ENCODE results near the gene IPCEF1. TPM values are rescaled to one million over a fixed set of nuclear protein-coding genes. Genes with fewer than 3 reads are reported as not detected.

IPCEF1 gene
- total RNA-seq, 2 experiments from 2014 or later: 17.3 to 18.8 TPM

- H3K4me3 Mint-ChIP-seq: peak overlapping the region; percentile 29
- no peaks in the 10 kb centered on the region for H3K27me3 Mint-ChIP-seq
- peaks cover 41% of the 10 kb centered on the region for H3K4me1 Mint-ChIP-seq
- peak overlapping the region; percentile 70 for H3K27ac Mint-ChIP-seq
- CTCF ChIA-PET: interaction anchor here (1.4 to 1.5 kb wide), 2 partner anchors 9 to 82 kb away, joined by 3 read pairs; no protein-coding TSS in a partner anchor
- ATAC-seq (peak; percentile 49), DNase-seq (no peak)
- H3K9me3 Mint-ChIP-seq (ENCODE audit: low read depth): no peaks in the 10 kb centered on the region
- peaks cover 24% of the 10 kb centered on the region for H3K36me3 Mint-ChIP-seq
These were observed 117.2 kb downstream of the IPCEF1 start for GRCh38 chr6:154239392-154239791.

DNA sequence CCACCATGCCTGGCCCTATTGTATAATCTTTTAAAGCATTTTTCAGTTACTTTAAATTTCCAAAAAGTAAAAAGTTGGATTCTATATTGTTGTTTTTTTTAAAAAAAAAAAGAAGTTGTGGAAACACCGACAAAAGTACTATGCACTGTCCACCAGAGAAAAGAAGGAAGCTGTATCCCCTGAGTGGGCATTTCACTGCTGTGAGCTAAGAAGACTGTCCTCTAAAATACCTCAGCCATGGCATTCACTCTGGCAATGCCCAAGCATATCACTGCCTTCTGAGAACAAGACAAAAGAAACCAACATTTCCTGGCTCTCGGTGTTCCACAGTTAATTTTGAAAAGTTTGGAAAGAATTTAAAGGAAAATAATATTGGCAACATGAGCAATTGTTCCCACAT is 117.8 kb downstream of the IPCEF1 start:
- Mint-ChIP-seq H3K27ac (no peak overlapping the region), H3K27me3 (no peaks in the 10 kb centered on the region), H3K36me3 (peaks cover 22% of the 10 kb centered on the region), H3K4me1 (peaks cover 41% of the 10 kb centered on the region), H3K4me3 (no peak overlapping the region), H3K9me3 (ENCODE audit: low read depth) (no peaks in the 10 kb centered on the region)
- DNase-seq (no peak), ATAC-seq (no peak)
- CTCF ChIA-PET: interaction anchor here (1.4 to 1.5 kb wide), 2 partner anchors 9 to 82 kb away, joined by 3 read pairs; no protein-coding TSS in a partner anchor

GRCh38 chr6:154236646-154237301 is 119.8 kb downstream of the IPCEF1 start:
- no peak overlapping the region for H3K4me3 Mint-ChIP-seq
- H3K4me1 Mint-ChIP-seq: peaks cover 39% of the 10 kb centered on the region
- H3K27ac Mint-ChIP-seq: no peak overlapping the region
- H3K36me3 Mint-ChIP-seq: peaks cover 8% of the 10 kb centered on the region
- DNase-seq (no peak), ATAC-seq (no peak)
- H3K27me3 Mint-ChIP-seq: no peaks in the 10 kb centered on the region
- H3K9me3 Mint-ChIP-seq (ENCODE audit: low read depth): no peaks in the 10 kb centered on the region
- CTCF ChIA-PET: interaction anchor here (0.9 to 2.7 kb wide), 3 partner anchors 9 to 41 kb away, joined by 4 to 14 read pairs (median 9); no protein-coding TSS in a partner anchor

DNA sequence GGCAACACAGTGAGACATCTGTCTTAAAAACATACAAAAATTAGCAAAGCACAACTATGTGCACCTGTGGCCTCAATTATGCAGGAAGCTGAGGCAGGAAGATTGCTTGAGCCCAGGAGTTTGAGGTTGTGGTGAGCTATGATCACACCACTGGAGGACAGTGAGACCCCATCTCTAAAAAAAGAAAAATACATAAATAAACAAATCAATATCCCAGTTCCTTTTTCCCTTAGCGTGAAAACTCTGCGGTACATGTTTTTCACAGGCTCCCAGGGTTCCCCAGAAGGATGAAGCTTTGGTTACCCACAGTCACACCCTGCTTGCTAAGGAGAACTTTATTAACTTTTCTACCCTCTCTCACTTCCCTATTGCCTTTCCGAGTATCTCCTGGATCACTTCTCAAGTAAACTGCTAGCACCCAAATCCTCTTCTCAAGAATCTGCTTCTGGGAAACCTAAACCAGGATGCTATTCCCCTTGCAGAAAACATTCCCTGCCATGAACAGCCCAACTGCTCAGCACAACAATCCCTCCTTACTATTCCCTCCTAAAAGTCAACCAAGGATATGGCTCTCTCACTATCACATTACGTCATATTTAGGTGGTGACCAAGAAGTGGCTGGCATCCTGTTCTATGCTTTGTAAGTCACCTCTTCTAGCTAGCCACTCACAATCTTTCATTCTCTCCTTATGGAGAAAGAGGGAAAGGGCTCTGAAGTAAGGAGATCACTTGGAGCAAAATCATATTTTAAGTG is 122.4 kb downstream of the IPCEF1 start:
- Mint-ChIP-seq H3K27me3 (no peaks in the 10 kb centered on the region), H3K27ac (peak overlapping the region; percentile 48), H3K36me3 (peaks cover 9% of the 10 kb centered on the region), H3K4me3 (peak overlapping the region; percentile 34), H3K4me1 (peaks cover 48% of the 10 kb centered on the region), H3K9me3 (ENCODE audit: low read depth) (no peaks in the 10 kb centered on the region)
- CTCF ChIA-PET: interaction anchor here (1.6 to 7.7 kb wide), 3 partner anchors 10 to 77 kb away, joined by 4 to 80 read pairs (median 6); no protein-coding TSS in a partner anchor
- DNase-seq (no peak), ATAC-seq (no peak)

DNA sequence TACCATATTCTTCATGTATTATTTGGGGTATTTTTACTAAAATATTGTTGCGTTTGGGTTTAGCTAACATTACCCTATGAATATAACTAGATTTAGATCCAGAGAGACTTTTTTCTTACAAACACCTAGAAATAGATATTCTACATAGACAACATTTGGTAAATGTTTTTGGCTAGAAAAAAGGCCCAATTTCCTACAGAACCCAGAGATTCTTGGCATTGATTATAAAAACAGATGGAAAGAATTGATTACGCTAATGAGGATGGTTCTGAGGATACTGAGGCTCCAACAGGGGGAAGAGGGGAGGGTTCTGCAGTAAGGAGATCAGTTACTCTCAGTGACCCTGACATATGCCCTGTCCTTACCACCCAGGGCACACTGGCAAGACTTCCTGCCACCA is 123.2 kb downstream of the IPCEF1 start:
- DNase-seq (no peak), ATAC-seq (no peak)
- H3K4me1 Mint-ChIP-seq: peaks cover 48% of the 10 kb centered on the region
- no peak overlapping the region for H3K4me3 Mint-ChIP-seq
- no peaks in the 10 kb centered on the region for H3K27me3 Mint-ChIP-seq
- CTCF ChIA-PET: interaction anchor here (1.6 to 7.7 kb wide), 4 partner anchors 9 to 76 kb away, joined by 4 to 80 read pairs (median 10); no protein-coding TSS in a partner anchor
- H3K9me3 Mint-ChIP-seq (ENCODE audit: low read depth): no peaks in the 10 kb centered on the region
- peak overlapping the region; percentile 48 for H3K27ac Mint-ChIP-seq
- peaks cover 12% of the 10 kb centered on the region for H3K36me3 Mint-ChIP-seq

- CTCF ChIA-PET: interaction anchor here (0.7 to 7.7 kb wide), 4 partner anchors 8 to 45 kb away, joined by 4 to 80 read pairs (median 8); no protein-coding TSS in a partner anchor
- peak overlapping the region; percentile 78 for H3K27ac Mint-ChIP-seq
- peaks cover 12% of the 10 kb centered on the region for H3K36me3 Mint-ChIP-seq
- DNase-seq: no peak
- H3K27me3 Mint-ChIP-seq: no peaks in the 10 kb centered on the region
- peaks cover 50% of the 10 kb centered on the region for H3K4me1 Mint-ChIP-seq
- H3K4me3 Mint-ChIP-seq: peak overlapping the region; percentile 62
- ATAC-seq: peak; percentile 57
- H3K9me3 Mint-ChIP-seq (ENCODE audit: low read depth): no peaks in the 10 kb centered on the region
These were observed 124.3 kb downstream of the IPCEF1 start for GRCh38 chr6:154232013-154232910.

DNA sequence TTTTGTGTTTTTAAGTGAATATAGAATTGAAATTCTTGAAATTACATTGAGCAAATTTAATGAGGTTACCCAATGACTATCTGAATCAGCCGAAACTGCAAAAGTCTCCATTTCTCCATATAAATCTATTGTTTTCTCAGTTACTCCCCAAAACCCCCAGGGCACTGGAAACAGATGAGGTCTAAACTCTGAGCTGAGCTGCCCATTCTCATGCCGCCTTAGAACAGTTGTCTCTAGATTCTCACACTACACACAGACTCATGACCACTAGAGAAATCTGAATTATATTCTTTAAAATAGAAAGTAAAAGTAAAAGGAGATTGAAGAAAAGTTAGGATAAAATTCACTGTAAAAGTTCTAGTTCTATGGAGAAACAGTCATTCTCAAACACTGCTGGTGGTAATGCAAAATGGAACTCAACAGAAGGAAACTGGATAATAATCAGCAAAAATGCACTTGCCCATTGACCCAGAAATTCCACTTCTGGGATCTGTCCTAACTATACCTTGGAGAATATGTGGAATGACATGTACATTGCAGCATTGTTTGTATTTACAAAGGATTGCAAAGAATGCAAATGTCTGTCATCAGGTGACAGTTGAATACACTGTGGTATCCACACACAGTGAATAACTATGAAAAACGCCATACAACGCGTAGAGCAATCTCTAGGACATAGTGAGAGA is 125.5 kb downstream of the IPCEF1 start:
- CTCF ChIA-PET: interaction anchor here (2.0 to 7.7 kb wide), 3 partner anchors 14 to 46 kb away, joined by 13 to 80 read pairs (median 13); no protein-coding TSS in a partner anchor
- Mint-ChIP-seq H3K27me3 (no peaks in the 10 kb centered on the region), H3K9me3 (ENCODE audit: low read depth) (no peaks in the 10 kb centered on the region), H3K36me3 (peaks cover 16% of the 10 kb centered on the region), H3K4me1 (peaks cover 55% of the 10 kb centered on the region), H3K27ac (peak overlapping the region; percentile 78), H3K4me3 (peak overlapping the region; percentile 62)
- ATAC-seq: peak; percentile 14
- no peak for DNase-seq

DNA sequence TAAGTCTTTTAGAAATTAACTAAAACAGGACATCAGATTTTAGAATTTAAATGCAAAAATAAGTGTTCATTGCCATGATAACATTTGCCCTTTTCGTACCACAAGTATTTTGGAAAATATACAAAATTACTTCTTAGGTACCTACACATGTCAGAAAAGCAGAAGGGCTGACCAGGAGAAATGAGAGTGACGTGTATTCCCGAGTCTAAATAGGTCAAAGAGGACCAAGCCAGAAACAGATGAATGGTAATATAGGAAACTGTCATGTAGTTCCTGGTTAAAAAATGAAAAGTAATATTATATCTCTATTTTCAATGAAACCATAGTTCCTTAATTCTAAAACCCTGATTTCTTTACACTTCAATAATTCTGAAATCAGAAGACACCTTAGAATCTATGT is 126.2 kb downstream of the IPCEF1 start:
- H3K27ac Mint-ChIP-seq: peak overlapping the region; percentile 90
- H3K9me3 Mint-ChIP-seq (ENCODE audit: low read depth): no peaks in the 10 kb centered on the region
- no peak for ATAC-seq
- peak overlapping the region; percentile 79 for H3K4me3 Mint-ChIP-seq
- CTCF ChIA-PET: interaction anchor here (2.0 to 7.7 kb wide), 2 partner anchors 15 to 47 kb away, joined by 13 to 80 read pairs; no protein-coding TSS in a partner anchor
- no peak for DNase-seq
- H3K27me3 Mint-ChIP-seq: no peaks in the 10 kb centered on the region
- peaks cover 59% of the 10 kb centered on the region for H3K4me1 Mint-ChIP-seq
- H3K36me3 Mint-ChIP-seq: peaks cover 20% of the 10 kb centered on the region

DNA sequence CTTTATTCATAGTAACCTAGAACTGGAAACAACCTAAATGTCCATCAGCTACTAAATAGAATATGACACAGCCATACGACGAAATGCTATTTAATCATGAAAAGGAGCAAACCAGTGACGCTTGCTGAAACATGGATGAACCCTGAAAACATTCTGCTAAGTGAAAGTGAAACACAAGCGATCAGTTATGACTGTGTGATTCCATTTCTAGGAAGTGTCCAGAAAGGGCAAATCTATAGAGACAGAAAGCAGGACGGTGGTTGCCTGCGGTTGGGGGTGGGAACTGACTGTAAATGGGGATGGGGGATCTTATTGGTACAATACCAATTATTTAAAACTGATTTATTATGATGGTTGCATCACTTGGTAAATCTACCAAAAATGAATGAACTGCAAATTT is 126.8 kb downstream of the IPCEF1 start:
- ATAC-seq (peak; percentile 86), DNase-seq (peak; percentile 86)
- H3K36me3 Mint-ChIP-seq: peaks cover 20% of the 10 kb centered on the region
- no peaks in the 10 kb centered on the region for H3K9me3 Mint-ChIP-seq (ENCODE audit: low read depth)
- H3K4me1 Mint-ChIP-seq: peaks cover 58% of the 10 kb centered on the region
- no peaks in the 10 kb centered on the region for H3K27me3 Mint-ChIP-seq
- H3K27ac Mint-ChIP-seq: peak overlapping the region; percentile 90
- CTCF ChIA-PET: interaction anchor here (2.0 to 7.7 kb wide), 2 partner anchors 15 to 47 kb away, joined by 13 to 80 read pairs; no protein-coding TSS in a partner anchor
- peak overlapping the region; percentile 79 for H3K4me3 Mint-ChIP-seq

GRCh38 chr6:154228521-154228905 is 128.1 kb downstream of the IPCEF1 start:
- no peaks in the 10 kb centered on the region for H3K9me3 Mint-ChIP-seq (ENCODE audit: low read depth)
- no peak for DNase-seq
- CTCF ChIA-PET: interaction anchor here (1.4 to 7.7 kb wide), 2 partner anchors 16 to 71 kb away, joined by 3 to 80 read pairs; no protein-coding TSS in a partner anchor
- no peaks in the 10 kb centered on the region for H3K27me3 Mint-ChIP-seq
- H3K4me1 Mint-ChIP-seq: peaks cover 46% of the 10 kb centered on the region
- no peak overlapping the region for H3K4me3 Mint-ChIP-seq
- H3K36me3 Mint-ChIP-seq: peaks cover 21% of the 10 kb centered on the region
- ATAC-seq: no peak
- H3K27ac Mint-ChIP-seq: no peak overlapping the region

- ATAC-seq (no peak), DNase-seq (no peak)
- H3K27ac Mint-ChIP-seq: no peak overlapping the region
- peaks cover 23% of the 10 kb centered on the region for H3K36me3 Mint-ChIP-seq
- H3K9me3 Mint-ChIP-seq (ENCODE audit: low read depth): no peaks in the 10 kb centered on the region
- H3K4me3 Mint-ChIP-seq: no peak overlapping the region
- CTCF ChIA-PET: interaction anchor here (1.4 to 7.7 kb wide), 3 partner anchors 11 to 71 kb away, joined by 3 to 80 read pairs (median 3); no protein-coding TSS in a partner anchor
- no peaks in the 10 kb centered on the region for H3K27me3 Mint-ChIP-seq
- peaks cover 44% of the 10 kb centered on the region for H3K4me1 Mint-ChIP-seq
These were observed 128.6 kb downstream of the IPCEF1 start for GRCh38 chr6:154227862-154228520.

DNA sequence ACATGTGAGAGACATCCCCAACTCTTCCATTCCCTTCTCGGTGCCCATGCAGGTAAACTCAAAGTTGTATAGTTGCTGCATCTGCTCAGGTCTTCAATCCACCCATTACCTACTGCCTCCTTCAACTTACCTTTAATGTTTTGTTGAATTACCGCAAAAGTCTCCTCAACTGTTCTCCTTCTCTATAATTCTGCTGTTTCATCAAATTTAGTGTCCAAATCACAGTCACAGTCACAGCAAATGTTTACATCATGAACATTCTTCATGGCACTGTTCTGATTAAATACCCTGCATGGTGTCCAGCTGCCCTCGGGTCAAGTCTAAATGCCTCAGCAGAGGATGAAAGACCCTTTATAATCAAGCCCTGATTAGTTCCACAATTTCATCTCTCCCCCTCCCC is 130.1 kb downstream of the IPCEF1 start:
- no peaks in the 10 kb centered on the region for H3K27me3 Mint-ChIP-seq
- no peak for ATAC-seq
- no peak overlapping the region for H3K4me3 Mint-ChIP-seq
- CTCF ChIA-PET: interaction anchor here (1.3 to 1.5 kb wide), 2 partner anchors 10 to 51 kb away, joined by 3 read pairs; no protein-coding TSS in a partner anchor
- peaks cover 31% of the 10 kb centered on the region for H3K36me3 Mint-ChIP-seq
- no peaks in the 10 kb centered on the region for H3K9me3 Mint-ChIP-seq (ENCODE audit: low read depth)
- H3K27ac Mint-ChIP-seq: no peak overlapping the region
- no peak for DNase-seq
- peaks cover 40% of the 10 kb centered on the region for H3K4me1 Mint-ChIP-seq
